H9 (cell line): ENCODE measurements around the gene BFSP2. TPM values are rescaled to one million over a fixed set of nuclear protein-coding genes. Genes with fewer than 3 reads are reported as not detected.

Experiments
- DNase-seq: peaks from one replicate; pipeline ENCODE4 v3.0.0-alpha.2; 2017
- H2AFZ ChIP-seq: one replicate; pipeline ENCODE4 v1.6.1; 2013; ENCODE audit warnings: mild to moderate bottlenecking, low read length, control low read depth, moderate library complexity
- H2AK5ac ChIP-seq: 2 replicates; pipeline ENCODE4 v1.6.1; 2013; ENCODE audit warnings: low read length, control low read depth, mixed read lengths; ENCODE audit not compliant: insufficient read length
- H2BK120ac ChIP-seq: one replicate; pipeline ENCODE4 v1.6.1; 2013; ENCODE audit warnings: low read depth, mild to moderate bottlenecking, low read length, control low read depth, inconsistent platforms; ENCODE audit not compliant: poor library complexity, severe bottlenecking
- H2BK12ac ChIP-seq: 2 replicates; pipeline ENCODE4 v1.6.1; 2013; ENCODE audit warnings: low read length, control low read depth, mixed read lengths, low read depth; ENCODE audit not compliant: insufficient read length
- H2BK15ac ChIP-seq: 2 replicates; pipeline ENCODE4 v1.6.1; 2013; ENCODE audit warnings: low read depth, low read length, control low read depth
- H2BK20ac ChIP-seq: one replicate; pipeline ENCODE4 v1.6.1; 2013; ENCODE audit warnings: low read depth, mild to moderate bottlenecking, low read length, control low read depth, inconsistent platforms; ENCODE audit not compliant: poor library complexity, severe bottlenecking
- H2BK5ac ChIP-seq: 2 replicates; pipeline ENCODE4 v1.6.1; 2013; ENCODE audit warnings: low read length, control low read depth, mixed read lengths; ENCODE audit not compliant: insufficient read length
- H3K14ac ChIP-seq: 2 replicates; pipeline ENCODE4 v1.6.1; 2013; ENCODE audit warnings: low read length, control low read depth; ENCODE audit not compliant: insufficient read depth
- H3K18ac ChIP-seq: 2 replicates; pipeline ENCODE4 v1.6.1; 2013; ENCODE audit warnings: low read depth, mild to moderate bottlenecking, mixed read lengths, low read length, control low read depth; ENCODE audit not compliant: insufficient read length
- H3K23ac ChIP-seq: 2 replicates; pipeline ENCODE4 v1.6.1; 2013; ENCODE audit warnings: low read length, control low read depth, mixed read lengths, low read depth; ENCODE audit not compliant: insufficient read length
- H3K23me2 ChIP-seq: 2 replicates; pipeline ENCODE4 v1.6.1; 2013; ENCODE audit warnings: low read depth, mild to moderate bottlenecking, mixed read lengths, low read length, control low read depth; ENCODE audit not compliant: insufficient read length, poor library complexity, severe bottlenecking
- H3K27ac ChIP-seq: 2 replicates; pipeline ENCODE4 v1.5.1; 2013; ENCODE audit warnings: low read length, control low read depth, mixed read lengths, low read depth; ENCODE audit not compliant: insufficient read length
- H3K27me3 ChIP-seq: 2 replicates; pipeline ENCODE4 v1.6.1; 2013; ENCODE audit warnings: low read length, control low read depth, inconsistent platforms; ENCODE audit not compliant: insufficient read depth
- H3K4ac ChIP-seq: 2 replicates; pipeline ENCODE4 v1.6.1; 2013; ENCODE audit warnings: low read depth, mild to moderate bottlenecking, control low read depth, inconsistent platforms, low read length, moderate library complexity
- H3K4me1 ChIP-seq: 2 replicates; pipeline ENCODE4 v1.6.1; 2013; ENCODE audit warnings: low read length, control low read depth, inconsistent platforms; ENCODE audit not compliant: insufficient read depth
- H3K4me2 ChIP-seq: 2 replicates; pipeline ENCODE4 v1.6.1; 2013; ENCODE audit warnings: low read length, control low read depth, mixed read lengths; ENCODE audit not compliant: insufficient read length, insufficient read depth
- H3K56ac ChIP-seq: 2 replicates; pipeline ENCODE4 v1.6.1; 2013; ENCODE audit warnings: low read depth, mild to moderate bottlenecking, mixed read lengths, low read length, control low read depth; ENCODE audit not compliant: insufficient read length
- H3K79me1 ChIP-seq: 2 replicates; pipeline ENCODE4 v1.6.1; 2013; ENCODE audit warnings: low read depth, mild to moderate bottlenecking, moderate library complexity, low read length, control low read depth, inconsistent platforms; ENCODE audit not compliant: insufficient read depth, poor library complexity, severe bottlenecking
- H3K79me2 ChIP-seq: 2 replicates; pipeline ENCODE4 v1.6.1; 2013; ENCODE audit warnings: low read length, control low read depth, inconsistent platforms; ENCODE audit not compliant: insufficient read depth
- H3K9ac ChIP-seq: 2 replicates; pipeline ENCODE4 v1.6.1; 2013; ENCODE audit warnings: low read length, control low read depth, mixed read lengths; ENCODE audit not compliant: insufficient read length; ENCODE audit errors: extremely low read depth
- H3K9me3 ChIP-seq: one replicate; pipeline ENCODE4 v1.6.1; 2013; ENCODE audit warnings: low read depth, low read length, inconsistent platforms; ENCODE audit not compliant: control insufficient read depth
- H3T11ph ChIP-seq: one replicate; pipeline ENCODE4 v1.6.1; 2013; ENCODE audit warnings: mild to moderate bottlenecking, low read length, control low read depth, inconsistent platforms
- H4K20me1 ChIP-seq: one replicate; pipeline ENCODE4 v1.6.1; 2013; ENCODE audit not compliant: control insufficient read depth, insufficient read length, insufficient read depth
- H4K5ac ChIP-seq: 2 replicates; pipeline ENCODE4 v1.6.1; 2013; ENCODE audit warnings: low read depth, mild to moderate bottlenecking, mixed read lengths, low read length, control low read depth; ENCODE audit not compliant: insufficient read length
- H4K8ac ChIP-seq: replicated peaks from 2 replicates; pipeline ENCODE4 v1.6.1; 2013; ENCODE audit warnings: low read length, control low read depth, mixed read lengths, low read depth; ENCODE audit not compliant: insufficient read length
- H4K91ac ChIP-seq: 2 replicates; pipeline ENCODE4 v1.6.1; 2013; ENCODE audit warnings: low read depth, mild to moderate bottlenecking, moderate library complexity, mixed read lengths, low read length, control low read depth; ENCODE audit not compliant: insufficient read length
- H3K27ac Mint-ChIP-seq, 3 experiments: 2 replicates in 2 of 3; 3 replicates in 1 of 3; pipeline ENCODE4 v1.8.0; 2020 to 2021; ENCODE audit warnings: mixed read lengths in 3 of 3, mild to moderate bottlenecking in 1 of 3, moderate library complexity in 1 of 3
- H3K27me3 Mint-ChIP-seq: 2 replicates; pipeline ENCODE4 v1.8.0; 2021; ENCODE audit warnings: low read depth, mild to moderate bottlenecking, moderate library complexity, mixed read lengths
- H3K36me3 Mint-ChIP-seq, 3 experiments: 2 replicates in 2 of 3; 3 replicates in 1 of 3; pipeline ENCODE4 v1.8.0; 2020 to 2021; ENCODE audit warnings: low read depth in 3 of 3, mixed read lengths in 3 of 3; ENCODE audit not compliant: insufficient read depth in 1 of 3
- H3K4me1 Mint-ChIP-seq, 2 experiments: 2 replicates each; pipeline ENCODE4 v1.8.0; 2020; ENCODE audit warnings: mixed read lengths in 2 of 2
- H3K4me3 Mint-ChIP-seq, 2 experiments: 2 replicates in 1 of 2; 3 replicates in 1 of 2; pipeline ENCODE4 v1.8.0; 2020 to 2021; ENCODE audit warnings: mild to moderate bottlenecking in 2 of 2, mixed read lengths in 2 of 2, moderate library complexity in 1 of 2
- H3K9me3 Mint-ChIP-seq, 2 experiments: 2 replicates in 1 of 2; 3 replicates in 1 of 2; pipeline ENCODE4 v1.8.0; 2020; ENCODE audit warnings: mild to moderate bottlenecking in 2 of 2, mixed read lengths in 2 of 2, moderate library complexity in 1 of 2
- WGBS: extraction: QIAGEN DNeasy Blood & Tissue Kit; methylation state at CpG from one replicate; pipeline ENCODE4 v1.1.7; 2013; ENCODE audit warnings: missing lambda C conversion rate, low lambda C conversion rate, mixed read lengths; ENCODE audit not compliant: insufficient read length; ENCODE audit errors: extremely low coverage; 5-methylcytosine and 5-hydroxymethylcytosine counted together
- total RNA-seq: library from RNA; stranded (reverse); gene quantifications from 2 replicates; pipeline ENCODE4 v1.2.1, GENCODE V29; 2021
- TF ChIP-seq, protein P1 (sequence below): fragments of 200-600 bp; sonication (generic); conservative IDR thresholded peaks from 3 replicates; pipeline ENCODE4 v1.8.0; 2021; ENCODE audit warnings: antibody characterized with exemption, mild to moderate bottlenecking

Gene BFSP2
- total RNA-seq, 1 experiment from 2014 or later: not detected

- no peak for DNase-seq
Measured at GRCh38 chr3:133428552-133428951, 28.7 kb downstream of the BFSP2 start.

More at GRCh38 chr3:133428552-133428951, 28.7 kb downstream of the BFSP2 start:
- Histone ChIP-seq H3K27ac (no peak overlapping the region), H2BK5ac (no peak overlapping the region), H3K14ac (no peak overlapping the region), H2AK5ac (no peak overlapping the region), H3K9ac (no peak overlapping the region), H2AFZ (no peak overlapping the region), H3K27me3 (no peaks in the 10 kb centered on the region), H3K56ac (no peak overlapping the region), H3K18ac (no peak overlapping the region), H2BK12ac (no peak overlapping the region), H4K20me1 (no peaks in the 10 kb centered on the region), H2BK15ac (no peak overlapping the region), H4K91ac (no peak overlapping the region), H4K8ac (no peak overlapping the region), H4K5ac (no peak overlapping the region), H3T11ph (no peak overlapping the region), H2BK120ac (no peak overlapping the region), H3K4me1 (no peaks in the 10 kb centered on the region), H3K23me2 (no peaks in the 10 kb centered on the region), H3K23ac (no peak overlapping the region), H3K79me1 (no peaks in the 10 kb centered on the region), H3K79me2 (no peaks in the 10 kb centered on the region), H3K9me3 (no peaks in the 10 kb centered on the region), H2BK20ac (no peak overlapping the region), H3K4ac (no peak overlapping the region), H3K4me2 (no peak overlapping the region)
- H3K4me3 Mint-ChIP-seq: no peak overlapping the region
- H3K36me3 Mint-ChIP-seq: no peaks in the 10 kb centered on the region
- peaks cover 10 to 12% of the 10 kb centered on the region in 2 experiments for H3K4me1 Mint-ChIP-seq
- H3K27me3 Mint-ChIP-seq: no peaks in the 10 kb centered on the region; the same call in 1 of the 2 replicates
- H3K9me3 Mint-ChIP-seq: no peaks in the 10 kb centered on the region; a peak in 1 of 5 replicates
- TF ChIP-seq, protein P1, sequence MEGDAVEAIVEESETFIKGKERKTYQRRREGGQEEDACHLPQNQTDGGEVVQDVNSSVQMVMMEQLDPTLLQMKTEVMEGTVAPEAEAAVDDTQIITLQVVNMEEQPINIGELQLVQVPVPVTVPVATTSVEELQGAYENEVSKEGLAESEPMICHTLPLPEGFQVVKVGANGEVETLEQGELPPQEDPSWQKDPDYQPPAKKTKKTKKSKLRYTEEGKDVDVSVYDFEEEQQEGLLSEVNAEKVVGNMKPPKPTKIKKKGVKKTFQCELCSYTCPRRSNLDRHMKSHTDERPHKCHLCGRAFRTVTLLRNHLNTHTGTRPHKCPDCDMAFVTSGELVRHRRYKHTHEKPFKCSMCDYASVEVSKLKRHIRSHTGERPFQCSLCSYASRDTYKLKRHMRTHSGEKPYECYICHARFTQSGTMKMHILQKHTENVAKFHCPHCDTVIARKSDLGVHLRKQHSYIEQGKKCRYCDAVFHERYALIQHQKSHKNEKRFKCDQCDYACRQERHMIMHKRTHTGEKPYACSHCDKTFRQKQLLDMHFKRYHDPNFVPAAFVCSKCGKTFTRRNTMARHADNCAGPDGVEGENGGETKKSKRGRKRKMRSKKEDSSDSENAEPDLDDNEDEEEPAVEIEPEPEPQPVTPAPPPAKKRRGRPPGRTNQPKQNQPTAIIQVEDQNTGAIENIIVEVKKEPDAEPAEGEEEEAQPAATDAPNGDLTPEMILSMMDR: no peak
- H3K27ac Mint-ChIP-seq: no peak overlapping the region
- no CpG with 5 or more reads among the region's 12 CpGs for WGBS
